C4-2B (cell line): Measurements from ENCODE around the gene KCNMA1.

Experiments
- CTCF ChIP-seq: fragments of 450-650 bp; conservative IDR thresholded peaks from 2 replicates; pipeline ENCODE4 v1.5.1; 2017; ENCODE audit warnings: mild to moderate bottlenecking
- ZFX ChIP-seq: fragments of 450-650 bp; IDR thresholded peaks from 2 replicates; pipeline ENCODE4 v1.6.1; 2017

DNA sequence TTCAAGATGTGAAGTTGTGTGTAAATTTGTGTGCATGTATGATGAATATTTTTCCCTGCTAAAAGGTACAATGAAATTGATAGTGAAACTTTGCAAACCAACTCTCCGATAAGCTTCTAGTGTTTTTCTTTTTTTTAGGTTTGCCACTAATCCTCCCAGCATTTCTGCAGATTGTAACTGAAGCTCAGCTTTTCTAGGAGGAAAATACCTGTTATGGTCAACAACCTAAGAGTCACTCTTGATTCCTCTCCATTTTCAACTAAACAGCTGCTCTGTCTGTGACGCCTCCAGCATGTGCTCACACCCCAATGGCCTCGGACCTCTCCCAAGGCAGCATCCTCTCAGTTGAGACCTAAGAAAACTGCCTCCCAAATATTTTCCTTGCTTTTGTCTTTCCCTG lies 406.2 kb downstream of the KCNMA1 start:
- no peak for TF ChIP-seq CTCF
- no peak for TF ChIP-seq ZFX
